Neural progenitor cell (in vitro differentiated cells): ENCODE data around the gene ARHGAP31. TPM values are rescaled to one million over a fixed set of nuclear protein-coding genes. Genes with fewer than 3 reads are reported as not detected.

Experiments used
- DNase-seq: peaks from one replicate; pipeline ENCODE4 v3.0.0-alpha.2; 2016; ENCODE audit warnings: low spot score
- H2AFZ ChIP-seq: fragments of 200-600 bp; sonication (generic); replicated peaks from 2 replicates; pipeline ENCODE4 v1.6.1; 2016; ENCODE audit warnings: antibody characterized with exemption
- H3F3A ChIP-seq: fragments of 200-600 bp; sonication (generic); 2 replicates; pipeline ENCODE4 v1.6.1; 2016; ENCODE audit warnings: antibody characterized with exemption, low read depth
- H3K27ac ChIP-seq: fragments of 200-600 bp; sonication (generic); 2 replicates; pipeline ENCODE4 v1.5.1; 2016; ENCODE audit warnings: mild to moderate bottlenecking
- H3K27me3 ChIP-seq: fragments of 200-600 bp; sonication (generic); 2 replicates; pipeline ENCODE4 v1.6.1; 2016; ENCODE audit warnings: mild to moderate bottlenecking, moderate library complexity
- H3K36me3 ChIP-seq: fragments of 200-600 bp; sonication (generic); 2 replicates; pipeline ENCODE4 v1.5.1; 2016
- H3K4me1 ChIP-seq: fragments of 200-600 bp; sonication (generic); 2 replicates; pipeline ENCODE4 v1.6.1; 2016; ENCODE audit warnings: mixed run types
- H3K4me2 ChIP-seq: fragments of 200-600 bp; sonication (generic); 2 replicates; pipeline ENCODE4 v1.6.1; 2016
- H3K4me3 ChIP-seq: fragments of 200-600 bp; sonication (generic); 2 replicates; pipeline ENCODE4 v1.5.1; 2016
- H3K79me2 ChIP-seq: fragments of 200-600 bp; sonication (generic); 2 replicates; pipeline ENCODE4 v1.6.1; 2016; ENCODE audit warnings: low read depth
- H3K9ac ChIP-seq: fragments of 200-600 bp; sonication (generic); 2 replicates; pipeline ENCODE4 v1.6.1; 2016
- H3K9me3 ChIP-seq: fragments of 200-600 bp; sonication (generic); 2 replicates; pipeline ENCODE4 v1.5.1; 2016; ENCODE audit warnings: low read depth
- H4K20me1 ChIP-seq: fragments of 200-600 bp; sonication (generic); 2 replicates; pipeline ENCODE4 v1.6.1; 2016; ENCODE audit warnings: low read depth
- H3K27ac Mint-ChIP-seq: 3 replicates; pipeline ENCODE4 v1.8.0; 2021; ENCODE audit warnings: mixed read lengths
- H3K27me3 Mint-ChIP-seq: 2 replicates; pipeline ENCODE4 v1.8.0; 2022; ENCODE audit warnings: low read depth, mild to moderate bottlenecking, inconsistent platforms, moderate library complexity, mixed read lengths; ENCODE audit not compliant: insufficient read depth
- H3K36me3 Mint-ChIP-seq: 3 replicates; pipeline ENCODE4 v1.8.0; 2021; ENCODE audit warnings: mixed read lengths
- H3K4me1 Mint-ChIP-seq: 3 replicates; pipeline ENCODE4 v1.8.0; 2021; ENCODE audit warnings: mixed read lengths
- H3K4me3 Mint-ChIP-seq: 3 replicates; pipeline ENCODE4 v1.8.0; 2021; ENCODE audit warnings: mild to moderate bottlenecking, moderate library complexity, mixed read lengths
- H3K9me3 Mint-ChIP-seq: 3 replicates; pipeline ENCODE4 v1.8.0; 2020; ENCODE audit warnings: mixed read lengths
- EZH2 ChIP-seq: fragments of 200-600 bp; sonication (generic); IDR thresholded peaks from 2 replicates; pipeline ENCODE4 v1.6.1; 2017; ENCODE audit warnings: antibody characterized with exemption, mild to moderate bottlenecking, moderate library complexity
- EZH2phosphoT487 ChIP-seq: fragments of 200-600 bp; sonication (generic); IDR thresholded peaks from 2 replicates; pipeline ENCODE4 v1.6.1; 2017; ENCODE audit warnings: antibody characterized with exemption
- total RNA-seq: library from RNA; depleted of rRNA; stranded (reverse); fragments of >200 nt; gene quantifications from 2 replicates; pipeline ENCODE4 v1.2.3, GENCODE V29; 2015; ENCODE audit warnings: low replicate concordance
- TF ChIP-seq, protein P1 (sequence below): fragments of 200-600 bp; sonication (generic); IDR thresholded peaks from 2 replicates; pipeline ENCODE4 v1.5.1; 2017; ENCODE audit warnings: antibody characterized with exemption, mild to moderate bottlenecking

ARHGAP31 gene
- total RNA-seq, 1 donor from 2014 or later, result 0.13 TPM

DNA sequence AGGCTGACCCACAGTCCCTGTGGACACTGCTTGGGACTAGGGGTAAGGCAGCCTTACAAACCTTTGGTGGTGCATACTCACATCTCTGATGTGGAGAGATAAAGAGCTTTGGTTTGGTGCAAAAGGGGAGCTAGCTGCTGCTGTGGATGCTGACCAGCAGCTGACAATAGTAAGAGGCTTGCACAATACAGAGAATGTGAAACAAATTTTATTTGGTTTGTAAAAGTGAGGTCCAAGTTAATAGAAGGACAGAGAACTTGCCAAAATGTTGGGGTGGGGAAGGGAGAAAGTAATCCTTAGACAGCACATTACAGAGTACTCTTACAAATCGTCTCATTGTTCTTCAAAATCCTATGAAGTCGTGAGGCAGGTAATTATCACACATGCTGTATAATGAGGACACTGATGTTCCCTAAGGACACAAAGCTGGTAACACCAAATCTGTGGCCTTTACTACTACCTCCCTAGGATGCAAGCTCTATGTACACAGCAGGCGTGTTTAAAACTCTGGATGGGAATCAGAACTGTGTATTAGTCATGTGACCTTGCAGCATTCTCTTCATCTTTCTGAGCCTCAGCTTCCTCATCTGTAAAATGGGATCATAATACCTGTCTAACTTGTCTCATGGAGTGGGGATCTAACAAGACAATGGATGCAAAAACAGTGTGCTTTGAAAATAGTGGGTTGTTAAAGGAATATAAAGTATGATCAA, 21.6 kb downstream of the ARHGAP31 start:
- peaks cover 4% of the 10 kb centered on the region for H3F3A ChIP-seq
- no peak overlapping the region for H3K4me3 ChIP-seq
- H3K4me2 ChIP-seq, result no peak overlapping the region
- no peaks in the 10 kb centered on the region for H3K79me2 ChIP-seq
- peaks cover 23% of the 10 kb centered on the region for H3K27me3 ChIP-seq
- no peaks in the 10 kb centered on the region for H3K36me3 ChIP-seq
- H3K9ac ChIP-seq, result no peak overlapping the region
- TF ChIP-seq EZH2, result no peak
- TF ChIP-seq, protein P1, sequence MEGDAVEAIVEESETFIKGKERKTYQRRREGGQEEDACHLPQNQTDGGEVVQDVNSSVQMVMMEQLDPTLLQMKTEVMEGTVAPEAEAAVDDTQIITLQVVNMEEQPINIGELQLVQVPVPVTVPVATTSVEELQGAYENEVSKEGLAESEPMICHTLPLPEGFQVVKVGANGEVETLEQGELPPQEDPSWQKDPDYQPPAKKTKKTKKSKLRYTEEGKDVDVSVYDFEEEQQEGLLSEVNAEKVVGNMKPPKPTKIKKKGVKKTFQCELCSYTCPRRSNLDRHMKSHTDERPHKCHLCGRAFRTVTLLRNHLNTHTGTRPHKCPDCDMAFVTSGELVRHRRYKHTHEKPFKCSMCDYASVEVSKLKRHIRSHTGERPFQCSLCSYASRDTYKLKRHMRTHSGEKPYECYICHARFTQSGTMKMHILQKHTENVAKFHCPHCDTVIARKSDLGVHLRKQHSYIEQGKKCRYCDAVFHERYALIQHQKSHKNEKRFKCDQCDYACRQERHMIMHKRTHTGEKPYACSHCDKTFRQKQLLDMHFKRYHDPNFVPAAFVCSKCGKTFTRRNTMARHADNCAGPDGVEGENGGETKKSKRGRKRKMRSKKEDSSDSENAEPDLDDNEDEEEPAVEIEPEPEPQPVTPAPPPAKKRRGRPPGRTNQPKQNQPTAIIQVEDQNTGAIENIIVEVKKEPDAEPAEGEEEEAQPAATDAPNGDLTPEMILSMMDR, result no peak
- TF ChIP-seq EZH2phosphoT487, result no peak
- Mint-ChIP-seq H3K27ac (no peak overlapping the region), H3K27me3 (no peaks in the 10 kb centered on the region), H3K4me1 (peaks cover 10% of the 10 kb centered on the region), H3K4me3 (no peak overlapping the region), H3K36me3 (no peaks in the 10 kb centered on the region), H3K9me3 (no peaks in the 10 kb centered on the region)
- H3K4me1 ChIP-seq, result peaks cover 4% of the 10 kb centered on the region
- H3K27ac ChIP-seq, result no peak overlapping the region
- H3K9me3 ChIP-seq, result no peaks in the 10 kb centered on the region
- DNase-seq, result no peak
- no peak overlapping the region for H2AFZ ChIP-seq
- no peaks in the 10 kb centered on the region for H4K20me1 ChIP-seq

DNA sequence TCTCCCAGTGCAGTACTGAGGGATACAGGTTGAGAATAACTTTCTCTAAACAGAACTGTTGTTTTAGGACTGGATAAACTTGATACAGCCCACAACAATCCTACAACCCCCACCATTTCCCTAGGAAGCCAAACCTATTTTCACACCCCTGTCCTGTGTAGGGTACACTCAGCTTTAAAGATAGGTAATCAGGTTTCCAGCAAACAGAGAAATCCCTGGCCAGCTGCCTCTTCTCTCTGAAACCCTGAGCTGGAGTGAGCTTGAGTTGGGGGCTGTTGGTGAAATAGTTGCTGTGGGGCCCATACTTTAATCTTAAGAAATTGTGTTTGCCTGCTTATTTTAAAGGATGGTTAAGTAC, 22.1 kb downstream of the ARHGAP31 start:
- no peak overlapping the region for H3K9ac ChIP-seq
- no peaks in the 10 kb centered on the region for H3K9me3 Mint-ChIP-seq

DNA sequence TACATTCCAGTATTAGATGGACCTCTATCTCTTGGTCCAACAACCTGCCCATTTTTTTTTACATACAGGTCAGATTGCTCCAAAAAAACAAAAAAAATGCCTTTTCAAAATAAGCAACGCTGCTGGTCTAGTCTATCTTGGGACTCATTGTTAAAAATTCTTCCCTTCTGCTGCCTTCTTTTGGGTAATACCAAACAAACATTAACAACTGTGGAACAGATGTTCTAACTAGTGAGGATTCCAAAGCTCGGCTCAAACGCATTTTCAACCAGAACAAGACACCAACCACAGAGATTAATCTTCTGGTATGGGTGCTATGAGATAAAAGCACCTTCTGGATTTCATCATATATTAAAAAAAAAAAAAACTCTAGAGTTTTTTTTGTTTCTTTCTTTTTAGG, 24.7 kb downstream of the ARHGAP31 start:
- H3K27ac Mint-ChIP-seq, result no peak overlapping the region
- H3K27me3 Mint-ChIP-seq, result peaks cover 3% of the 10 kb centered on the region
- Histone ChIP-seq H3K27ac (no peak overlapping the region), H3K9ac (no peak overlapping the region), H3K79me2 (no peaks in the 10 kb centered on the region), H3K36me3 (no peaks in the 10 kb centered on the region), H4K20me1 (no peaks in the 10 kb centered on the region), H3K4me3 (no peak overlapping the region), H2AFZ (no peak overlapping the region), H3F3A (peaks cover under 1% of the 10 kb centered on the region), H3K27me3 (peaks cover 25% of the 10 kb centered on the region), H3K9me3 (no peaks in the 10 kb centered on the region), H3K4me1 (peaks cover 4% of the 10 kb centered on the region), H3K4me2 (no peak overlapping the region)
- H3K36me3 Mint-ChIP-seq, result no peaks in the 10 kb centered on the region
- no peak overlapping the region for H3K4me3 Mint-ChIP-seq
- no peaks in the 10 kb centered on the region for H3K9me3 Mint-ChIP-seq
- DNase-seq, result no peak
- TF ChIP-seq EZH2, result no peak
- no peak for TF ChIP-seq EZH2phosphoT487
- TF ChIP-seq, protein P1, result no peak
- H3K4me1 Mint-ChIP-seq, result peaks cover 12% of the 10 kb centered on the region

More for the DNA sequence above, 22.1 kb downstream of the ARHGAP31 start:
- H3K27ac ChIP-seq, result no peak overlapping the region
- no peaks in the 10 kb centered on the region for H3K9me3 ChIP-seq
- H3K36me3 Mint-ChIP-seq, result no peaks in the 10 kb centered on the region
- DNase-seq, result no peak
- H3K4me2 ChIP-seq, result no peak overlapping the region
- no peaks in the 10 kb centered on the region for H3K27me3 Mint-ChIP-seq
- no peak overlapping the region for H3K27ac Mint-ChIP-seq
- no peak overlapping the region for H3K4me3 ChIP-seq
- H3K79me2 ChIP-seq, result no peaks in the 10 kb centered on the region
- no peaks in the 10 kb centered on the region for H3K36me3 ChIP-seq
- TF ChIP-seq EZH2, result no peak
- TF ChIP-seq, protein P1, result no peak
- no peak for TF ChIP-seq EZH2phosphoT487
- no peaks in the 10 kb centered on the region for H3F3A ChIP-seq
- no peak overlapping the region for H2AFZ ChIP-seq
- no peak overlapping the region for H3K4me3 Mint-ChIP-seq
- peaks cover 18% of the 10 kb centered on the region for H3K27me3 ChIP-seq
- no peaks in the 10 kb centered on the region for H4K20me1 ChIP-seq
- no peaks in the 10 kb centered on the region for H3K4me1 ChIP-seq
- peaks cover 5% of the 10 kb centered on the region for H3K4me1 Mint-ChIP-seq
